Osteoblast (primary cell): ENCODE results near the gene PANK4. TPM values are rescaled to one million over a fixed set of nuclear protein-coding genes. Genes with fewer than 3 reads are reported as not detected.

Experiments used
- DNase-seq: peaks from one replicate; pipeline ENCODE4 v3.0.0; 2011; ENCODE audit warnings: low spot score, mixed read lengths; ENCODE audit not compliant: insufficient read length; ENCODE audit errors: missing footprints
- H2AFZ ChIP-seq: 2 replicates; pipeline ENCODE4 v1.6.0; 2011; ENCODE audit warnings: mild to moderate bottlenecking, low read length
- H3K27ac ChIP-seq: 2 replicates; pipeline ENCODE4 v1.5.1; 2011; ENCODE audit warnings: mild to moderate bottlenecking, low read depth, low read length, moderate library complexity
- H3K27me3 ChIP-seq: 2 replicates; pipeline ENCODE4 v1.6.0; 2012; ENCODE audit warnings: mild to moderate bottlenecking, control low read depth, inconsistent platforms, low read length, moderate library complexity; ENCODE audit not compliant: insufficient read depth
- H3K36me3 ChIP-seq: 2 replicates; pipeline ENCODE4 v1.5.1; 2011; ENCODE audit warnings: mild to moderate bottlenecking, low read length, control low read depth, moderate library complexity; ENCODE audit not compliant: insufficient read depth
- H3K4me1 ChIP-seq: 2 replicates; pipeline ENCODE4 v1.5.1; 2011; ENCODE audit warnings: mild to moderate bottlenecking, low read length, control low read depth, moderate library complexity; ENCODE audit not compliant: insufficient read depth
- H3K4me2 ChIP-seq: 2 replicates; pipeline ENCODE4 v1.6.0; 2011; ENCODE audit warnings: mild to moderate bottlenecking, low read length; ENCODE audit not compliant: insufficient read depth
- H3K4me3 ChIP-seq: fragments of 200-600 bp; sonication (generic); 3 replicates; pipeline ENCODE4 v1.5.1; 2012; ENCODE audit warnings: mild to moderate bottlenecking, low read length, inconsistent platforms; ENCODE audit not compliant: insufficient read depth
- H3K79me2 ChIP-seq: 2 replicates; pipeline ENCODE4 v1.6.0; 2012; ENCODE audit warnings: mild to moderate bottlenecking, low read length, control low read depth, inconsistent platforms; ENCODE audit not compliant: insufficient read depth
- H3K9me3 ChIP-seq: 2 replicates; pipeline ENCODE4 v1.5.1; 2011; ENCODE audit warnings: low read depth, low read length, control low read depth
- H4K20me1 ChIP-seq: 2 replicates; pipeline ENCODE4 v1.6.0; 2012; ENCODE audit warnings: mild to moderate bottlenecking, low read length, control low read depth; ENCODE audit not compliant: insufficient read depth
- total RNA-seq: library from RNA; depleted of rRNA; stranded (reverse); fragments of >200 nt; gene quantifications from 2 replicates; pipeline ENCODE4 v1.2.3, GENCODE V29; 2012
- TF ChIP-seq, protein P1 (sequence below): IDR thresholded peaks from 2 replicates; pipeline ENCODE4 v1.5.1; 2011; ENCODE audit warnings: mild to moderate bottlenecking, low read depth, low read length, moderate library complexity; ENCODE audit errors: extremely low read depth

PANK4 gene
- total RNA-seq, 1 donor: 15.2 TPM

- Histone ChIP-seq H3K4me3 (no peak overlapping the region), H3K4me2 (no peak overlapping the region), H3K79me2 (peaks cover 3% of the 10 kb centered on the region), H3K4me1 (peaks cover 6% of the 10 kb centered on the region), H3K27me3 (no peaks in the 10 kb centered on the region), H3K27ac (no peak overlapping the region), H3K9me3 (no peaks in the 10 kb centered on the region), H4K20me1 (no peaks in the 10 kb centered on the region), H3K36me3 (no peaks in the 10 kb centered on the region), H2AFZ (no peak overlapping the region)
- DNase-seq: peak; percentile 79
- TF ChIP-seq, protein P1, sequence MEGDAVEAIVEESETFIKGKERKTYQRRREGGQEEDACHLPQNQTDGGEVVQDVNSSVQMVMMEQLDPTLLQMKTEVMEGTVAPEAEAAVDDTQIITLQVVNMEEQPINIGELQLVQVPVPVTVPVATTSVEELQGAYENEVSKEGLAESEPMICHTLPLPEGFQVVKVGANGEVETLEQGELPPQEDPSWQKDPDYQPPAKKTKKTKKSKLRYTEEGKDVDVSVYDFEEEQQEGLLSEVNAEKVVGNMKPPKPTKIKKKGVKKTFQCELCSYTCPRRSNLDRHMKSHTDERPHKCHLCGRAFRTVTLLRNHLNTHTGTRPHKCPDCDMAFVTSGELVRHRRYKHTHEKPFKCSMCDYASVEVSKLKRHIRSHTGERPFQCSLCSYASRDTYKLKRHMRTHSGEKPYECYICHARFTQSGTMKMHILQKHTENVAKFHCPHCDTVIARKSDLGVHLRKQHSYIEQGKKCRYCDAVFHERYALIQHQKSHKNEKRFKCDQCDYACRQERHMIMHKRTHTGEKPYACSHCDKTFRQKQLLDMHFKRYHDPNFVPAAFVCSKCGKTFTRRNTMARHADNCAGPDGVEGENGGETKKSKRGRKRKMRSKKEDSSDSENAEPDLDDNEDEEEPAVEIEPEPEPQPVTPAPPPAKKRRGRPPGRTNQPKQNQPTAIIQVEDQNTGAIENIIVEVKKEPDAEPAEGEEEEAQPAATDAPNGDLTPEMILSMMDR: no peak
These were observed 31.3 kb upstream of the PANK4 start for GRCh38 chr1:2557482-2558400.

- peak overlapping the region; percentile 95 for H3K4me2 ChIP-seq
- peak overlapping the region; percentile 94 for H2AFZ ChIP-seq
- H3K27me3 ChIP-seq: no peaks in the 10 kb centered on the region
These were observed 30.5 kb upstream of the PANK4 start for GRCh38 chr1:2556678-2557481.

DNA sequence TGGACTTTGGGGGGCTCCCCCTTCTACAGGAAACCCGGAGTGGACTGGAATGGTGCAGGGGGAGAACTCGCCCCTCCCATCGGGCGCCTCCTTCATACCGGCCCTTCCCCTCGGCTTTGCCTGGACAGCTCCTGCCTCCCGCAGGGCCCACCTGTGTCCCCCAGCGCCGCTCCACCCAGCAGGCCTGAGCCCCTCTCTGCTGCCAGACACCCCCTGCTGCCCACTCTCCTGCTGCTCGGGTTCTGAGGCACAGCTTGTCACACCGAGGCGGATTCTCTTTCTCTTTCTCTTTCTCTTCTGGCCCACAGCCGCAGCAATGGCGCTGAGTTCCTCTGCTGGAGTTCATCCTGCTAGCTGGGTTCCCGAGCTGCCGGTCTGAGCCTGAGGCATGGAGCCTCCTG lies 29.9 kb upstream of the PANK4 start, which contains the start of gene TNFRSF14:
TNFRSF14 (plus strand) TSS at position 95 of the 401 bp plus-strand sequence; CDS start at position 389, 294 bp downstream.
- peak within 1 kb of the TSS; percentile 79 for H3K27ac ChIP-seq

More at GRCh38 chr1:2556678-2557481, 30.5 kb upstream of the PANK4 start:
- H3K9me3 ChIP-seq: no peaks in the 10 kb centered on the region
- H3K36me3 ChIP-seq: no peaks in the 10 kb centered on the region
- peak overlapping the region; percentile 79 for H3K27ac ChIP-seq
- H3K79me2 ChIP-seq: peaks cover 3% of the 10 kb centered on the region
- peak; percentile 94 for DNase-seq
- peaks cover 6% of the 10 kb centered on the region for H3K4me1 ChIP-seq
- H3K4me3 ChIP-seq: peak overlapping the region; percentile 90
- no peaks in the 10 kb centered on the region for H4K20me1 ChIP-seq
- TF ChIP-seq, protein P1: no peak

More for the DNA sequence above, 29.9 kb upstream of the PANK4 start, which contains the start of gene TNFRSF14:
- Histone ChIP-seq H3K4me2 (peak within 1 kb of the TSS; percentile 95), H2AFZ (peak within 1 kb of the TSS; percentile 94), H3K4me3 (peak within 1 kb of the TSS; percentile 90), H3K79me2 (peaks cover 3% of the 10 kb centered on the region), H3K36me3 (no peaks in the 10 kb centered on the region), H3K27me3 (no peaks in the 10 kb centered on the region), H3K4me1 (peaks cover 6% of the 10 kb centered on the region), H4K20me1 (no peaks in the 10 kb centered on the region), H3K9me3 (no peaks in the 10 kb centered on the region)
- TF ChIP-seq, protein P1: no peak
- DNase-seq: peak; percentile 98
